Calu3 (cell line): Measurements from ENCODE around the gene ZNF397. TPM values are rescaled to one million over a fixed set of nuclear protein-coding genes. Genes with fewer than 3 reads are reported as not detected.
A peak's percentile ranks its signal among the peaks of the same experiment; 100 is the strongest.

ENCODE experiments used
- BruUV-seq: library from RNA; stranded (reverse); fragments of 400-500 nt; replicated peaks from 2 replicates; lab custom pipeline; 2021; lab: Mats Ljungman, UMichigan
- CTCF ChIA-PET: fragments of 300-600 bp; sonication (Branson Sonifier 250); formaldehyde crosslinking; loops from one replicate; lab custom pipeline; 2022; ENCODE audit warnings: antibody characterized with exemption; lab: Charles Lee
- DNase-seq: peaks from one replicate; pipeline ENCODE4 v3.0.0; 2022
- H3K27ac Mint-ChIP-seq: one replicate; pipeline ENCODE4 v1.8.0; 2022; ENCODE audit warnings: mixed read lengths; ENCODE audit not compliant: unreplicated experiment
- H3K27me3 Mint-ChIP-seq: one replicate; pipeline ENCODE4 v1.8.0; 2022; ENCODE audit warnings: mixed read lengths; ENCODE audit not compliant: unreplicated experiment
- H3K36me3 Mint-ChIP-seq: one replicate; pipeline ENCODE4 v1.8.0; 2022; ENCODE audit warnings: mild to moderate bottlenecking, moderate library complexity, mixed read lengths; ENCODE audit not compliant: insufficient read depth, unreplicated experiment
- H3K4me1 Mint-ChIP-seq: one replicate; pipeline ENCODE4 v1.8.0; 2022; ENCODE audit warnings: mild to moderate bottlenecking, low read depth, mixed read lengths; ENCODE audit not compliant: unreplicated experiment
- H3K4me3 Mint-ChIP-seq: one replicate; pipeline ENCODE4 v1.8.0; 2022; ENCODE audit warnings: mild to moderate bottlenecking, low read depth, moderate library complexity, mixed read lengths; ENCODE audit not compliant: unreplicated experiment
- H3K9me3 Mint-ChIP-seq: one replicate; pipeline ENCODE4 v1.8.0; 2022; ENCODE audit warnings: low read depth, mixed read lengths; ENCODE audit not compliant: unreplicated experiment
- intact Hi-C: fragments of 100-400 bp; cut with micrococcal nuclease; formaldehyde crosslinking; loops from one replicate; pipeline ENCODE4 v1.10.0; 2022; ENCODE audit not compliant: unreplicated experiment
- total RNA-seq: library from RNA; stranded (reverse); gene quantifications from 2 replicates; pipeline ENCODE4 v1.2.3, GENCODE V29; 2022
- TF ChIP-seq, protein P1 (sequence below): fragments of 200-600 bp; IDR thresholded peaks from one replicate; pipeline ENCODE4 v1.8.0; 2022; ENCODE audit warnings: antibody characterized with exemption; ENCODE audit not compliant: unreplicated experiment

The ZNF397 gene
- total RNA-seq, 1 experiment from 2014 or later = 27.9 TPM

DNA sequence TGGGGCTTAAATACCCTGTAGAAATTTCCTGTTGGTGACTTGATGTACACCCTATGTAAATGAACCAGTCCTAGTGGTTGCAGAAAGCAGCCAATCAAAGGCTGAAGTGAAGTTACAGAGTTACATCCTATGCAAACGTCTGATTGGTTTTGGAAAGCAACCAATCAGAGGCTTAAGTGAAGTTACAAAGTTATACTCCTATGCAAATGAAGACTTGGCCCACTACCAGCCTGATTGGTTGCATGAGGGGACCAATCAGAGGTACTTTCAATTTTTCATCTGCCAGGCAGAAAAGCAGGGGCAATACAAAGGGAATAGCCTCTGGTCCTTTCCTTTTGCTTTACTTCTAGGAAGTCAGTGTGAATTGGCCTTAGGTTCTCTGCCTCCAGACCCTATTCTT lies 13.6 kb upstream of the ZNF397 start:
- intact Hi-C loops = no loop called here
- no peak overlapping the region for H3K4me3 Mint-ChIP-seq
- no peaks in the 10 kb centered on the region for H3K27me3 Mint-ChIP-seq
- no peaks in the 10 kb centered on the region for H3K36me3 Mint-ChIP-seq
- no peaks in the 10 kb centered on the region for H3K4me1 Mint-ChIP-seq
- no peak for DNase-seq
- no peaks in the 10 kb centered on the region for H3K9me3 Mint-ChIP-seq
- CTCF ChIA-PET = no interaction called here
- no TSS peak for BruUV-seq
- no peak overlapping the region for H3K27ac Mint-ChIP-seq
- TF ChIP-seq, protein P1, sequence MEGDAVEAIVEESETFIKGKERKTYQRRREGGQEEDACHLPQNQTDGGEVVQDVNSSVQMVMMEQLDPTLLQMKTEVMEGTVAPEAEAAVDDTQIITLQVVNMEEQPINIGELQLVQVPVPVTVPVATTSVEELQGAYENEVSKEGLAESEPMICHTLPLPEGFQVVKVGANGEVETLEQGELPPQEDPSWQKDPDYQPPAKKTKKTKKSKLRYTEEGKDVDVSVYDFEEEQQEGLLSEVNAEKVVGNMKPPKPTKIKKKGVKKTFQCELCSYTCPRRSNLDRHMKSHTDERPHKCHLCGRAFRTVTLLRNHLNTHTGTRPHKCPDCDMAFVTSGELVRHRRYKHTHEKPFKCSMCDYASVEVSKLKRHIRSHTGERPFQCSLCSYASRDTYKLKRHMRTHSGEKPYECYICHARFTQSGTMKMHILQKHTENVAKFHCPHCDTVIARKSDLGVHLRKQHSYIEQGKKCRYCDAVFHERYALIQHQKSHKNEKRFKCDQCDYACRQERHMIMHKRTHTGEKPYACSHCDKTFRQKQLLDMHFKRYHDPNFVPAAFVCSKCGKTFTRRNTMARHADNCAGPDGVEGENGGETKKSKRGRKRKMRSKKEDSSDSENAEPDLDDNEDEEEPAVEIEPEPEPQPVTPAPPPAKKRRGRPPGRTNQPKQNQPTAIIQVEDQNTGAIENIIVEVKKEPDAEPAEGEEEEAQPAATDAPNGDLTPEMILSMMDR = no peak

DNA sequence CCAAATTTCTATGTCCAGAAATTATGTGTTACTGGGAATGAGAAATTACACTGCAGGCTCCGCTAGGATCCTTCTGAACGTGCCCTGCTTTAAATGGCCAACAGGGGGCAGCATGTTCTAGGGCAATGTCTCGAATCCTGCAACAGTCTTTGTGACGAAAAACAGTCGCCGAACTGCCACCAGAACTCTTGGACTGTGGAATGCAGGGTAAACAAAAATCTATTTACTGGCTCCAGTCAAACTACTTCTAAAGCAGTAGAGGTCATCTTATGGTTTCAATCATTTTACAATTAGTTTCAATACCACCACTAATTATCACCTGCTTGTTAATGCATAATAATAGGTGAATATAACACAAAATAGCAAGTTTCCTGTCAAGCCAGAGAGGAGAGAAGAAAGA lies 9.8 kb upstream of the ZNF397 start:
- TF ChIP-seq, protein P1 = peak; percentile 83
- H3K9me3 Mint-ChIP-seq = no peaks in the 10 kb centered on the region
- peak; percentile 81 for DNase-seq
- H3K4me3 Mint-ChIP-seq = peak overlapping the region; percentile 21
- no peak overlapping the region for H3K27ac Mint-ChIP-seq
- no TSS peak for BruUV-seq
- no peaks in the 10 kb centered on the region for H3K4me1 Mint-ChIP-seq
- H3K36me3 Mint-ChIP-seq = no peaks in the 10 kb centered on the region
- no peaks in the 10 kb centered on the region for H3K27me3 Mint-ChIP-seq
- intact Hi-C loops = loop anchor here (1.0 to 5.0 kb wide), 2 partner anchors 124 to 224 kb away; no protein-coding TSS in a partner anchor
- CTCF ChIA-PET = interaction anchor here (1.0 kb wide), 1 partner anchor 124 kb away, joined by 4 read pairs; no protein-coding TSS in a partner anchor

DNA sequence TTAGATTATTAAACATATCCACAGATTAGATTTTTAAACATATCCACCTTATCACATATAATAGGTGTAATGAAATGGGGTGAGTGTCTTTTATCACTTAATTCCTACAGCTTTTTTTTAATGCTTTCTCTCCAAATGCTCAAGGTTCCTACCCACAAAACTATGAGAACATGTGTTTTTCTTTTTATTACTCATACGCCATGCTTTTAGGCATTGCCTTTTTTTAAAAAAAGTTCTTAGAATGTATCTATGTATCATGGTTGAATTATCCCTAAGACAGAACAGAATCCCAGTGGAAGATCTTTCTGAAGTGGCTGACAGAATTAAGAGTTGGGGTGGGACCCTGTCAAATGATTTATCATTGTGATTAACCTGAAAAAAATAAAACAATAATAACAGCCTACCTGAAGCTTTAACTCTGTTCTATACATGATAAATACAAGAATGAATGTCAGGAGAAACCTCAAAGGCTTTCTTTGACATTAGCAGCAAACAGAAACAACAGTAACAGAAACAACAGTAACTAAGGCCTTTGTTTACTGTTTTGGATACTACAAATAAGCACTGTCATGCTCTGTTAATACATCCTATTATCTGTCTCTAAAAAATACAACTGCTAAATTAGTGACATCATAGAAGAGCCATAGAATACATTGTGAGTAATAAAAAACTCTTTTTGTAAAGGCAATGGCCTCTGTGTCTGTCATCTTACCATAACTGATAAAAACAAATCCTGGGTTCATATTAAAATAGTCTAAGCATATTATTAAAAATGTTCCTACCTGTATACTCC lies 4.1 kb upstream of the ZNF397 start:
- BruUV-seq = no TSS peak
- no peak overlapping the region for H3K27ac Mint-ChIP-seq
- peaks cover 14% of the 10 kb centered on the region for H3K36me3 Mint-ChIP-seq
- no peaks in the 10 kb centered on the region for H3K4me1 Mint-ChIP-seq
- no peaks in the 10 kb centered on the region for H3K9me3 Mint-ChIP-seq
- CTCF ChIA-PET = no interaction called here
- no peak for DNase-seq
- no peak overlapping the region for H3K4me3 Mint-ChIP-seq
- H3K27me3 Mint-ChIP-seq = no peaks in the 10 kb centered on the region
- intact Hi-C loops = no loop called here
- TF ChIP-seq, protein P1 = no peak

DNA sequence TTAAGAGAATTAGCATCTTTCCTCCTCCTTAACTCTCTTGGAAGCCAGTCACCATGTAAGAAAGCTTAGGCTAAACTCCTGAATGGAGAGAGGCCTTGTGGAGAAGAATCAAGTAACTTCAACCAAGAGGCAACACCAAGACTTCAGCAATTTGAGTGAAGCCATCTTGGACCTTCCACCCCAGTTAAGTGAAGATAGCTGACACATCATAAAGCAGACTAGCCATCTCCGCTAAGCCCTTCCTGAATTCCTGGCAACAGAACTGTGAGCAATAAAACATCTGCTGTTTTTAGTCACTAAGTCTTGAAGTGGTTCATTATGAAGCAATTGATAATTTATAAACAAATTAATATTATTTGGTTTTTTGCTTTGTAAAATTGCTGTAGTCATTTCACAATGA lies 1.5 kb upstream of the ZNF397 start:
- H3K27ac Mint-ChIP-seq = no peak overlapping the region
- H3K4me3 Mint-ChIP-seq = no peak overlapping the region
- no TSS peak for BruUV-seq
- DNase-seq = no peak
- CTCF ChIA-PET = no interaction called here
- H3K9me3 Mint-ChIP-seq = peaks cover 12% of the 10 kb centered on the region
- H3K27me3 Mint-ChIP-seq = no peaks in the 10 kb centered on the region
- TF ChIP-seq, protein P1 = no peak
- H3K4me1 Mint-ChIP-seq = no peaks in the 10 kb centered on the region
- H3K36me3 Mint-ChIP-seq = peaks cover 32% of the 10 kb centered on the region
- intact Hi-C loops = no loop called here
